ENCODE results near the gene WWP2. TPM values are rescaled to one million over a fixed set of nuclear protein-coding genes. Genes with fewer than 3 reads are reported as not detected.

The WWP2 gene
- total RNA-seq, 1 experiment from 2014 or later: 40.2 TPM

DNA sequence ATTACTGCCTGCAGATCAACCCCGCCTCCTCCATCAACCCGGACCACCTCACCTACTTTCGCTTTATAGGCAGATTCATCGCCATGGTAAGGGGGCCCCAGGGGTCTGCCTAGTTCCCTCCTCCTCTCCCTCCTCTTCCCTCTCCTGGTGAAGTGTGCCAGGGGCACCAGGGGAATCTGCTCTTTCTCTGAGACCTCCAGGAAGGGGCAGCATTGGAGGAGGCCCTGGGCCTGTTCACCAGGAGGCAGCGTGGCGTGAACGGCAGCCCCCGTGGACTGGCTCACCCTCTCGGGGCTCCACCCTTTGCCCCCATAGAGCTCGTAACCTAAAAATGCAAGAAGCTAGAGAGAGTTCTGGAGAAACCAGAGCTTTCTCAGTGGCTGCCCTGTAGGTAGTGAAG is 171.9 kb downstream of the WWP2 start:
- no peak overlapping the region for H2AFZ ChIP-seq (ENCODE audit: low read length)
- H2BK12ac ChIP-seq (ENCODE audit: insufficient read length, low read depth, low read length): no peak overlapping the region
- H3K23ac ChIP-seq (ENCODE audit: insufficient read length, low read depth, low read length): no peak overlapping the region
- Mint-ChIP-seq H3K9me3 (no peaks in the 10 kb centered on the region), H3K4me3 (no peak overlapping the region), H3K4me1 (peaks cover 0 to 6% of the 10 kb centered on the region in 2 experiments; a peak in 2 of 4 replicates), H3K36me3 (ENCODE audit: insufficient read depth in 1 of 3, low read depth in 3 of 3) (peaks cover 15 to 64% (median 34%) of the 10 kb centered on the region in 3 experiments; a peak in 6 of 7 replicates), H3K27me3 (ENCODE audit: low read depth) (no peaks in the 10 kb centered on the region; the same call in 1 of the 2 replicates), H3K27ac (peak overlapping the region in 1 of 3 experiments; percentile 65; a peak in 1 of 7 replicates)
- no peak overlapping the region for H2BK15ac ChIP-seq (ENCODE audit: low read depth, low read length)
- no peaks in the 10 kb centered on the region for H3K4me1 ChIP-seq (ENCODE audit: insufficient read depth, low read length)
- H3K56ac ChIP-seq (ENCODE audit: insufficient read length, low read depth, low read length): no peak overlapping the region
- no peaks in the 10 kb centered on the region for H3K23me2 ChIP-seq (ENCODE audit: insufficient read length, low read depth, low read length, poor library complexity, severe bottlenecking)
- no peak overlapping the region for H2AK5ac ChIP-seq (ENCODE audit: insufficient read length, low read length)
- H3K4me2 ChIP-seq (ENCODE audit: insufficient read depth, insufficient read length, low read length): no peak overlapping the region
- no peak overlapping the region for H3K4ac ChIP-seq (ENCODE audit: low read depth, low read length)
- no CpG with 5 or more reads among the region's 10 CpGs for WGBS (ENCODE audit: extremely low coverage, insufficient read length, low lambda C conversion rate)
- H2BK20ac ChIP-seq (ENCODE audit: low read depth, low read length, poor library complexity, severe bottlenecking): no peak overlapping the region
- H4K20me1 ChIP-seq (ENCODE audit: control insufficient read depth, insufficient read depth, insufficient read length): no peaks in the 10 kb centered on the region
- no peak for TF ChIP-seq CTCF (conservative IDR thresholded peaks at IDR 0.05)
- H4K5ac ChIP-seq (ENCODE audit: insufficient read length, low read depth, low read length): no peak overlapping the region
- H3K79me2 ChIP-seq (ENCODE audit: insufficient read depth, low read length): no peaks in the 10 kb centered on the region
- no peak for DNase-seq
- no peak overlapping the region for H3K14ac ChIP-seq (ENCODE audit: insufficient read depth, low read length)
- H3K9me3 ChIP-seq (ENCODE audit: control insufficient read depth, low read depth, low read length): no peaks in the 10 kb centered on the region
- no peak overlapping the region for H3K9ac ChIP-seq (ENCODE audit: extremely low read depth, insufficient read length, low read length)
- H3K18ac ChIP-seq (ENCODE audit: insufficient read length, low read depth, low read length): no peak overlapping the region
- H4K8ac ChIP-seq (replicated peaks; ENCODE audit: insufficient read length, low read depth, low read length): no peak overlapping the region
- H3K27ac ChIP-seq (ENCODE audit: insufficient read length, low read depth, low read length): no peak overlapping the region
- H2BK5ac ChIP-seq (ENCODE audit: insufficient read length, low read length): no peak overlapping the region
- H2BK120ac ChIP-seq (ENCODE audit: low read depth, low read length, poor library complexity, severe bottlenecking): no peak overlapping the region
- H4K91ac ChIP-seq (ENCODE audit: insufficient read length, low read depth, low read length): no peak overlapping the region
- no peak overlapping the region for H3T11ph ChIP-seq (ENCODE audit: low read length)
- no peaks in the 10 kb centered on the region for H3K79me1 ChIP-seq (ENCODE audit: insufficient read depth, low read depth, low read length, poor library complexity, severe bottlenecking)
- H3K27me3 ChIP-seq (ENCODE audit: insufficient read depth, low read length): no peaks in the 10 kb centered on the region

All from H9 (cell line).